ENCODE data around the gene DPF3.
A peak's percentile ranks its signal among the peaks of the same experiment; 100 is the strongest.

DPF3 gene

DNA sequence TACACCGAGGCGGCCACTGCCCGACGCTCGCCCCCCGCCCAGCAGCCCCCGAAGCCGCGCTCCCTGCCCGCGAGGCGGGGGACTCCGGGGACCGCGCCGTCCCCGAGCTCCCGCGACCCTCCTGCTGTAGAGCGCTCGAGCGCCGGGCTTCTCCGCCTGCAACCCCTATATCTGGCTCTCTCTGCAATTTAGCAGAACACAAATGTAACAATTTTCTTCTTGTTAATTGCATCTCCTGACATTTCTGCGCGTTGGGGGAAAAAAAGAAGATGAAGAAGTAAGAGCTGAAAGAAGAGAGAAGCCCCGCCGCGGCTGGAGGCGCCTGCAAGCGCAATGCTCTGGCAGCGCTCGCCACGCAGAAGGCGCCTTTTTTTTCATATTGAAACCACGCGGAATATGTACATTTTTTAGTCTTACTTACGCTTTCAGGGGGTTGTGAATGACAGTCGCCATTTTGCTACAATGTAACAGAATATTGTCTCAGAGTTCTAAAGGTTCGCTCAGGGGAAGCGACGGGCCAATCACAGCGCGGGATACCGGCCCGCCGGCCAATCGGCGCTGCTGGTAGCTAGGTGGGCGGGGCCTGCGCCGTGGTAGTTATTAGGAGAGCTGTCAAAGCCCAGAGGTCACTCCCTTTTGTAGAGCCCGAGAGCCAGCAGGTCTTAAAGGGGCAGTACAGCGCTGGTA, at the start of gene DPF3:
Gene DPF3 (minus strand): TSS at position 466 of the 687 bp plus-strand sequence. CDS start 13 bp downstream, at position 453.
- peak; percentile 82 for DNase-seq

DNA sequence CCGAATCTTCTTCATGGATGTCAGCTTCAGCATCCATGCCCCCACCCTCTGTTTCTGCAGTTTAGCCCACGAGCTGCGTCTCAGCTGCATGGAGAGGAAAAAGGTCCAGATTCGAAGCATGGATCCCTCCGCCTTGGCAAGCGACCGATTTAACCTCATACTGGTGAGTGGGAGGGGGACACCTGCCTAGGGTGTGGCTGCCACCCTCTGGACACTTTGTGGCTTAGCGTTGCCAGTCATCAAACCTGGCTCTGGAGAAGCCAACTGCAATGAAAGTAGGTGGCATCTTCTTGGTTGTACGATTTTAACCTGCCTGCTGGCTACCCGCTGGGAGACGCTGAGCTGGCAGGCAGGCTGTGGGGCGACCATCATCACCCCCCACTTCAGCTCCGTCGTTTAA, 49.0 kb upstream of the DPF3 start:
- no peak for DNase-seq

DNA sequence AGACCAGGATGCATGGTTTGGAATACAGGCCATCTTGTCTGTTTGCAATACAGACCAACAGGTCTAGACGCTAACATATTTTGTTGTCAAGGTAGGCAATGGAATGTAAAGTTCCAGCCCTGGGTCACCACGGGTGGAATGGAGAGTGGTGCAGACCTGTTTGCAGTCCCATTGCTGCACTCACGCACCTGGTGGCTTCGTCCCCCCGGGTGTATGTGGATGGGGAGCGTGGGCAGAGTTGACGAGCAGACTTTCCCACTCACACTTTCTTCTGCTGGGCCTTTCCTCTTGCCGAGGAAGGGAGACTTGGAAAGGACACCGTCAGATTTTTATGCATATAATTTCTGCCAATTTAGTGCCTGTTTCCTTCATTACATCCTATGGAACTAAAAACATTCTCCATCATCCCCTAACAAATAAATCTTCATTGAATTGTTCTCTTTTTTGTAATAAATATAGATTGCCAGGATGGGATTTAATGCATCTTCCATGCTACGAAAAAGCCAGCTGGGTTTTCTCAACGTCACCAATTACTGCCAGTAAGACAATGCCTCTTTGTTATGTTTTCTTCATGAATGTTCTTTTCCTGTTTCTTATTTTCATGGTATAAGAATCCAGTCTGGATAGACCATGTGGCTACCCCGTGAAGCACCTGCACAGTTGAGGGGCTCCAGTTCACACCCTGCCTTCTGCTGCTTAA, 47.5 kb upstream of the DPF3 start:
- DNase-seq, result no peak

DNA sequence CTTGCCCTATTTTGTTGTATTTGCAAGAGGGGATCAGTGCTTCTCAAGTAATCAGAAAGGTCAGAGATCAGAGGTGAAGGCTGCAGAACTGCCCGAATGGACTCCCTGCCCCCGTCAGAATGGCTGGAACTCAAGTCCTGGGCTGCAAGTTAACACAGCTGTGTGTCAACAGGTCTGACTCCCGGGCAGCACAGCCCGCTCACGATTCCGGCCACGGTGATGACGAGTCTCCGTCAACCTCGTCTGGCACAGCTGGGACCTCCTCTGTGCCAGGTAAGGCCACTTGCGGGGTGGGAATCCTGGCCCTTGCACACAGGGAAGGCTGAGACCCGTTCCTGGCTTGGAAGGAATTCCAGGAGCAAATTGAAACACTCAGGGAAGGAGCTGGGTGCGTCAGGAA, 45.7 kb upstream of the DPF3 start:
- no peak for DNase-seq

DNA sequence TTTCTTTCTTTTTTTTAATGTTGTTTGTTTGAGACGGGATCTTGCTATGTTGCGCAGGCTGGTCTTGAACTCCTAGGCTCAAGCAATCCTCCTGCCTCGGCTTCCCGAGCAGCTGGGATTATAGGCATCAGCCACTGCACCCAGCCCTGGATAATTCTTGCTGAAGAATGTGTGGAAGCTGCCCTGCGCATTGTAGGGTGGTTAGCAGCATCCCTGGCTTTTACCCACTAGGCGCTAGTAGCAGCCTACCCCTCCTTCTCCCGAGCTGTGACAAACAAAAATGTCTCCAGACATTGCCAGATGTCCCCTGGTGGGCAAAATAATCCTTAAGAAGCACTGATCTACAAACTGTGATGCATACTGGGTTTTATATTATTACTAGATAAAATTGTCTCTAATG, 39.0 kb upstream of the DPF3 start:
- DNase-seq, result no peak

DNA sequence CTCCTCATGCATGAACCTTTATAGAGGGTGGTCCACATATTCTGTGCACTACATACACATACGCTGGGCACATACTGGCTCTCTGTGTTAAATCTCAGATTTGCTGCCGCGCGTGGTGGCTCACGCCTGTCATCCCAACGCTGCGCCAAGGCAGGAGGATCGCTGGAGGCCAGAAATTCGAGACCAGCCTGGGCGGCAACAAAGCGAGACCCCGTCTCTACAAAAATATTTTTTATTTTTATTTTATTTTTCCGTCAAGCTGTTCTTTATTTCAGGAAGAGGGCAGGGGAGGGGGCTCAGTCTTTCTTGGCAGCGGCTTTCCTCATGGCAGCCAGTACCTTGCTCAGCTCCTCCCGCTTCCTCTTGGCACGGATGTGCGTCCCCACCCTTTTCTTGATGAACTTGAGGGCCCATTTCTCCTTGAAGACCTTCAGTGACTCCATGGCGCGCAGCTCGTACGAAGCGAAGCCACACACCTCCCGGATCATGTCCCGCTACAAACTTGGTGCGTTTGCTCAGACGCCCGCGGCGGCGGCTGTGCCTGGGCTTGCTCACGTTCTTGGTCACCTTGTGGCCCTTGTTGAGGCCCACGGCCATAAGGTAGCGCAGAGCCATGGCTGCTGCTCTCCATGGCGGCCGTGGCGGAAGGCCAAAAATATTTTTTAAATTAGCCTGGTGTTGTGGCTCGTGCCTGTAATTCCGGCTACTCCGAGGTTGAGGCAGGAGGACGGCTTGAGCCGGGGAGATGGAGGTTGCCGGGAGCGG, 35.6 kb upstream of the DPF3 start:
- no peak for DNase-seq

DNA sequence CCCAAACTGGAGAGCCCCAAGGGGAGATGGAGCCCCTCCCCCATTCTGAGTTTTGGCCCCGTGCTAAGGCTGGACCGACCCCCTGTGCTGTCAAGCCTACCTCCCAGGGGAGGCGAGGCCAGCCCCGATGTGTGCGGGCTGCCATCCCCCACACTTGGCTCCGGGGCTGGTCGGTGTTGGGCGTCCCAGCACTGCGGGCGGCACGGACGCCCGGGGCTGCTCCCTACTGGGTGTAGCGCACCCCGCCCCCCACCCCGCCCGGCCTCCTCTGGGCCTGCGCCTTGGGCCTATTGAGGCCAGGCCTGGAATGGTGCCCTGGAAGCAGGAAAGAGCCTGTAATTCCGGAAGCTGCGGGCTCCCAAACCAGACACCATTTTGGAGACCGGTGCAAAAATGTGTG, 35.0 kb upstream of the DPF3 start:
- no peak for DNase-seq

DNA sequence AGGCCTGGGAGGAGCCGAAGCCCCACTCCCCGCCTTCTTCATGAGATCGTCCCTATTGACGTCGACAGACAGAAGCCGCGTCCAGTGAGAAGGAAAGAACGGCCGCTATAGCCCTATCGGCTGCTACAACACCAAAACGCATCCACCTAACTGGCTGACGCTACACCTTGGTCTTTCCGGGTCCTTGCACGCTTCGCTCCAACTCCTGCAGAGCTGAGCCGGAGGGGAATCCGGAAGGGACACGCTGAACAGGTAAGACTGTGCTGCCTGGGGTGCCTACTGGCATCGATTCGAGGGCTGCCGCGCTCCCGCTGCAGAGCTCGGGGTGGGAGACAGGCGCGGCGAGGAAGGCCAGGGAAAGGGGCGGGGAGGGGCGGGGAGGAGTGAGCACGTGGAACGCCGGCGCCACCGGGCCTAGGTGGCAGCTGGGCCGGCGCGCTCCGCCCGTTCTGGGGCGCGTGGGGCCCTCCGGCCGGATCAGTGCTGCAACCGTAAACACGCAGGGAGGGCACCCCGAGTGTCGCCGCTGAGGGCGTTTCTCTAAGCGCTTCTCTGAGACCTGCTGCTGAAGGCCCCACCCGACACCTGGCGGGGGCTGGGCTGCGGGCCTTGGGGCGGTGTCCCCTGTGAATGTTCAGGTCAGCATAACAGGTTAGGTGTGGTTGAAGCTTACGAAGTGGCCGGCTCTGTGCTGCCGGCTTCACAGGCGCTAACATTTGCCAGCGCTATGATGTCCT, 32.6 kb upstream of the DPF3 start, which contains the start of gene DCAF4:
Gene DCAF4 (plus strand): TSS at position 173 of the 737 bp plus-strand sequence. CDS start 11,515 bp downstream, outside the sequence.
- DNase-seq, result peak; percentile 86

DNA sequence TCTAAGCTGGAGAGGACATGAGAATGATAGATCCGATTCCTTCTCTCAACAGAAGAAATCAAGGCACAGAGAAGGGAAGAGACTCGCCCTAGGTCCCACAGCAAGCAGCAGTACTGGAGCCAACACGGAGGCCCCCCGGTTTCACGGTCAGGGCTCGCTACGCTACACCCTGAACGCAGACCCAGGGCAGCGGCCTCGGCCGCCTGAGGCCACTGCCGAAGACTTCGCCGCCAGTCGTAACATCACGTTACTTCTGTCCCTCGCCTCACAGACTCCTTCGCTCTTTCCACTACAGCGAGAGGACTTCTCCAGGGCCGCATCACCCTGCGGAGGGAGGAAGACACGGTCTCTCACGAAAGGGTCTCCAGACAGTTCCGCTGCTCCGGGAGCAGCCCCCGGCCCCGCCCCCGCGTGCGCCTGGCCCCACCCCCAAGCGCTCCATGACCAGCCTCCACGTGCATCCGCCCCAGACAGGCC, 32.0 kb upstream of the DPF3 start:
- no peak for DNase-seq

DNA sequence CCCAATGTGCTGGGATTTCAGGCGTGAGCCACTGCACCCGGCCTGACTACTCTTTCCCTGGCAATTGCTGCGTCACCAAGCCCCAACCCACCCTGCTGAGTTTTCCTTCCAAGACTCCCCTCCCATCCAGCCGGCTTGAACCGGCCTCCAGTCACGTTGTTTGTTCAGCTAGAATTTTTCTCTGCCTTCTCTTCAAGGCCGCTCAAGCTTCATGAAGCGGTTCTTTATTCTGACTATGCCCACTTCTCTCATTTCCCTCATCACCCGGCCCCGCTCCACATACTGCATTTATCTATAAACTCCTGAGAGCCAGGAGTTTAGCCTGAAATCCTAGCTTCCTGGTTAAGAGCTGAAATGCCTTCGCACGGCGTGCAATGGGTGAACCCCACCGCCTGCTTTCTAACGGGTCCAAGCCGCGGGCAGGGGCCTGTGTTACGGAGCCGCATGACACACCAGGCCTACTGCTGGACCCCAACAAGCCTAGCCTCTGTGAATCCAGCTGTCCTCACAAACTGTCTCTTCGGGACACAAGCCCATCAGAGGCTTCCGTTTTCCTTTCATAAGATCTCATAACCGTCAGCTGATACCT, 31.4 kb upstream of the DPF3 start:
- no peak for DNase-seq

DNA sequence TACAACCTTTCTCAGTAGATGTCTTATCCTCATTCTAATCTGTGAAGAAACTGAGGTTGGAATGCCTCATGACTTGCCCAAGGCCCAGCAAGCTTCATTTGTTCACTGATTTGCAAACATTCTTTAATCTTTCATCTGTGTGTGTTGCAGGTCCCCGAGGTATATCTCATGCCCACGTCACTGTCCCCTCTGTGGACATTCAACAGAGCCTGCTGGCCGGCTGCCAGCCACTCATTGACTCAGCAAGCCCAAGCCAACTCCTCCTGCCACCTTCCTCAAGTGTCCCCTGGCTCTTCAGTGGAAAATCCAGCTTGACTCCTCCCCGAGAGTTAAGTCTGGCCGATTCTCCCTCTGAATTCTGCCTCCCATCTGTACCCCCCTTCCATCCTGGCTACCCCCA, 30.4 kb upstream of the DPF3 start:
- no peak for DNase-seq

DNA sequence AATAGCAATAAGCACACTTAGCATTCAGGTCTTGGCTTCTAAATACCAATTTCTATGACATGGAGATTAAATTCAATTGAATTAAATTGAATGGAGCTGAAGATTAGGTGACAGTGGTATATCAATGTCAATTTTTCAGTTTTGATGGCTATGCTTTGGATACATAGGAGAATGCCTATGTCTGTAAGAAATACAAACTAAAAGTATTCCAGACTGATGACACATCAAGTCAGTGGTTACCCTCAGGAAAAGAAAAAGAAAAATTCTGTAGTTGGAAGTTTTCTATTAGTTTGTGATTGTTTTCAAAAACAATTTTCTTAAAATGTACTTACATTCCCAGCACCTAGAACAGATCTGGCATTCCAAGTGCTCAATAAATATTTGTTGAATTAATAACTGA, 27.5 kb upstream of the DPF3 start:
- no peak for DNase-seq

DNA sequence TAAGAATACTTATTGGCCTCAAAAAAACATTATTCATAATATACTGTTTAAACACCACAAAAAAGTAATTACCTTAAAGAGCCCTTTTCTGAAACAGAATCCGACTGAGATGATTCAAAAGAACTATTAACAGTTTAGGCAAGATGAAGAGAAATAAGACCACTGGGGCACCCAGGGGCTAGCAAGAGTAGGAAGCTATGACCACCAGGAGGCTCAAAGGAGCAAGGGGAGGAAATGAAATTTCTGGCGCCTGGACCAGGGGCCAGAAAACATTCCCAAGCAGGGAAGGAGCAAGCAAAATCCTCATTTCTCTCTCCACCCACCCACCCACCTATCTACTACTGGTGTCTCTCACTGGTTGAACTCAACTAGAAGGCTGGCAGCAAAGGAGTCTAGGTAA, 26.1 kb upstream of the DPF3 start:
- no peak for DNase-seq

DNA sequence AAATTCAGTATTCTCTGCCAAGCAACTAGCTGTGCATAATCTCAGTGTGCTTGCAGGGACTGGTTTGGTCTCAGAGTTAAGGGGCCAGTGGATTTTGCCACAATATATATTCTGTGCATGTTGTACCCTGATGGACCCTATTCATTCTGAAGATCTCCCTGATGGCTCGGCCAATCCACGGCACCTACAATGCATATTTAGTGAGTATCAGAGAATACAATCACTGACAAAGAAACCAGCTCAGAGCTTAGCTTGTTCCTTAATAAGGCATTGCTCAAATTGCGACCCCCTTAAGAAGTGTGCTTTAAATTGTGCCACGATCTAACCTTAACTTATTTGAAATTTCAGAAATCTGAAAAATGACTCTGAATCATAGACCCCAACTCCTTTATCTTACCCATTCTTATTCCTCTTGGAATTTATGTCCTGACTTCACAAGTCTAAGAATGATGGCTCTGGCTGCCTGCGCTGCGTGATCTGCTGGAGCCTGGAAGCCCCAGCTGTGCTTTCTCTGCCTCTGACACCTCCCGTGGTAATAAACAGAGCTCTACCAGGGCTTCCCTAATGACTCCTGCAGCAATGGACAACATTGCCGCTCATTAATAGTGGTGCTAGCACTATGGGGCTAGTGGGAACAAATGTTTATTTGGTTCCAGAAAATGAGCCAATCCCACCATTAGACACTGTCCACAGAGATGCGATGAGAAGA, 23.3 kb upstream of the DPF3 start:
- no peak for DNase-seq

DNA sequence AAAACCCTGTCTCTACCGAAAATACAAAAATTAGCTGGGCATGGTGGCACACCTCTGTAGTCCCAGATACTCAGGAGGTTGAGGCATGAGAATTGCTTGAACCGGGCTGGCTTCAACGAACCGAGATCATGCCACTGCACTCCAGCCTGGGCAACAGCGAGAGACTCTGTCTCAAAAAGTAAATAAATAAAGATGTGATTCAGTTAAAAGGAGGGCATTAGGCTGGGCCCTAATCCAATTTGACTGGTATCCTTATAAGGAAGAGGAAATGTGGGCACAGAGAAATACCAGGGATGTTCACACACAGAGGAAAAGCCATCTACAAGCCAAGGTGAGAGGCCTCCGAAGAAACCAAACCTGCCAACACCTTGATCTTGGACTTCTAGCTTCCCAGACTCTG, 22.3 kb upstream of the DPF3 start:
- no peak for DNase-seq

DNA sequence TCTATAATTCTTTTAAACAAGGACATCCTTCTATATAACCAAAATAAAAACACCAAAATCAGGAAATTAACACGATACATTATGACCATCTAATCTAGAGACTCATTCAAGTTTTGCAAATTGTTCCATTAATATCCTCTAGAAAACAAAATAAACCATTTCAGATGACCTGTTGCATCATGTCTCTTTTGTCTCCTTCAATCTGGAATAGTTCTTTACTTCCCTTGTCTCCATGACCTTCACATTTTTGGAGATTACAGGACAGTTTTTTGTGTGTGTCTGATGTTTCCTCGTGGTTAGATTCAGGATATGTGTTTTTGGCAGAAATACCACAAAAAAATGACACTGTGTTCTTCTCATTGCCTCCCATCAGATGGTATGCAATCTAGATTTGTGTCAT, 19.9 kb upstream of the DPF3 start:
- DNase-seq, result no peak

DNA sequence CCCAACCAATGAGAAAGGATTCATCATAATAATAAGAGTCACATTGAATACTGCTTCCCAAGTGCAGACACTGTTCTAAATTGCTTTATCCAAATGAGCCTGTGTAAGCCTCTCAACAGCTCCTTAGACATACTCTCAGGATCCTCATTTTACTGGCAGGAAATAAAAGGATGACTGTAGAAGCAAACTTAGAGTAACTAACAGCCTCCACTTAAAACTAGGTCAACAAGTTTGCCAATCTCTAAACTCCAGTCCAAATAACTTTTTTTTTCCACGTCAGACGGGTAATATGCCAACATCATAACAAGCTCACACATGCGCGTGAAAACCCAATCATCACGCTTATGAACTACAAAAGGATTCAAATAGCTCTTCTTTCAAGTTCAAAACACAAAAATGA, 15.3 kb upstream of the DPF3 start:
- DNase-seq, result no peak

DNA sequence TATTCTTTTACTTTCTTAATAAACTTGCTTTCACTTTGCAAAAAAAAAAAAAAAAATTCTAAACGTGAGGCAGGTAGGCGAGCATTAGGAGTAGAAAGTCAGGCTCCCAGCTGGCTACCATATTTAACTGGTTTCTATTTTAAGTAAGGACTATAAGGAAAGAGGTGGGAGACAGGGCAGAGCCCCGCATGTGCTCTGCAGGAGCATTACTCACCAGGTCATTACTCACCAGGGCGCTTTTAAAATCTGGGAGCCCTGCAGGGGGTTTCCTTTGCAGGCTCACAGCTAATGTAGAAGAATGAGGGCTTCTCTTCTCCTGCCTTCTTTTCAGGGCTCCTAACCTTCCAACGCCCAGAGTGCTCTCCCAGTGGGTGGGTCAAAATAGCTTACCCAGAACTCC, 14.0 kb upstream of the DPF3 start:
- no peak for DNase-seq

DNA sequence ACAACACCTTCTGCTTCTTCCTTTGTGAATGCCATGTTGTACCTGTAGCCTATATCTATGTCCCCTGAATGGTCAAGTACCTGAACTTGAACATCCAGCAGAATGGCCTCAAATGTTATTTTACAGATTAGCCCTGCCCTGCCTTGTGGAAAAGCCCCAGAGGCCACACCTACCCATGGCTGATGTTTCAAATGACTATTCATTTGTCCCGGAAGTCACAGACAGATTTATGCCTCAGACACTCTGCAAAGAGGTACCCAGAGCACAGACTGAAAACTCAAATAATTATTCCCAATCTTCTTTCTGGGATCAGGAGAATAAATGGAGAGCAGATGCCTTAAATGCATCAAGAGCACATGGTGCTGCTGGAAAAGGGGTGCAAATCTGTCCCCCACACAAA, 13.0 kb upstream of the DPF3 start:
- no peak for DNase-seq

DNA sequence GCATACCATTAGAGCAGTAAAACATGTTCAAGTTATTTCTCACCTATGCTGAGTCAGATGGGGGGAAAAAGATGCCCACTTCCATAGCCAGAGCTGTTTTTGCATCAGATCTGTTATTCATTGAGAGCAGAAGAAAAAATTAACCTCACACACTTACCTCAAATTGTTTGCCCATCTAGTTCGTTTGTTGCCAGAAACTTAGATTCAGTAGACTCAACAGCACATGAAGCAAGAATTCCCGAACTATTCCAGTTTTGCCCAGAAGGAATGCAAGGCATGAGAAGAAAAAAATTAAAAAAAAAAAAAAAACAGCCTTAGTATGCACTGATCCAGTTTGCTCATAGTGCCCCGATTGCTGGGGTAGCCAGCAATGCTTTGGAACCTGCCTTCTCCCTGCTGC, 12.4 kb upstream of the DPF3 start:
- DNase-seq, result no peak

DNA sequence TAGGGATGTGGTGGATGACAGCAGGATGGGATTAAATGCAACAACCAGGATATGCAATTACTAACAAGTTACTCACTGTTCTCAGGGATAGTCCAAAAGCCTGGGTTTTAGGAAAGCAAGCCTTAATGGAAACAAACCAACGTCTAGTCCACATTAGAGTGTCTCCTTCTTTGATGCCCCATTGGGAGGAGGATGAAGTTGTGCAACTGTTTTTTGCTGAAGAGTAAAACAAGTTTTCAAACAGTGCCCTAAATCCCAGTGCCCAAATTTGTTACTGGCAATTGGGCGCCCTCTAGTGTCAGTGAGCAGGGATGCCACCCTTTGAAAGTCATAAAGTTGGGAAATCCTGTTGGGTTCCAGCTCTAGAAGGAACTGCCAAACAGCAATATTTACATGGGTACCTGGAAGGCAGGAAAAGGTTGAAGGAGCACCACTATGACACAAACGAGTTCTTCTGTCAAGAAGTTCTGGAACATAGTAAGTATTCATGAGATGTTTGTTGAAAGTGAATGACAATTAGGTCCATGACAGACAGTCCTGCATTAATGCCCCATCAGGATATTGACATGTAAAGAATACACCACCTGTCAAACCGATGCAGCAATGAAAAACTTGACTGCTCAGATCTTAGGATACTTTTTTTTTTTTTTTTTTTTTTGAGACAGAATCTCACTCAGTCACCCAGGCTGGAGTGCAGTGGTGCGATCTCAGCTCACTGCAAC, 11.1 kb upstream of the DPF3 start:
- DNase-seq, result no peak
